CD4-positive, CD25-positive, alpha-beta regulatory T cell (primary cell): ENCODE data around the gene NXF3. TPM values are rescaled to one million over a fixed set of nuclear protein-coding genes. Genes with fewer than 3 reads are reported as not detected.
"Not testable (repeated sequence)": the region's sequence is repeated elsewhere in the genome, so short reads cannot be mapped to it uniquely, and the experiment has no call there.

Source experiments
- ATAC-seq, 2 donors: fragments of 150-1000 bp; cut with Tn5 transposase; one replicate each; pipeline ENCODE4 v1.10.0; 2021; ENCODE audit warnings: low read depth in 2 of 2, moderate number of reproducible peaks in 2 of 2, moderate library complexity in 1 of 2
- DNase-seq, 3 donors: peaks; one replicate each; pipeline versions ENCODE4 v3.0.0 to v3.0.0-alpha.2; 2012 to 2022; ENCODE audit warnings: mixed read lengths in 1 of 3
- H3K27ac ChIP-seq: one replicate; pipeline ENCODE4 v1.7.0; 2013; ENCODE audit warnings: mild to moderate bottlenecking, low read length; ENCODE audit not compliant: insufficient read depth, poor library complexity, severe bottlenecking
- H3K27me3 ChIP-seq: one replicate; pipeline ENCODE4 v1.7.0; 2013; ENCODE audit warnings: low read length; ENCODE audit not compliant: control insufficient read depth, insufficient read depth
- H3K36me3 ChIP-seq: one replicate; pipeline ENCODE4 v1.7.0; 2013; ENCODE audit warnings: mild to moderate bottlenecking, low read length, moderate library complexity; ENCODE audit not compliant: control insufficient read depth, insufficient read depth
- H3K4me1 ChIP-seq: 2 replicates; pipeline ENCODE4 v1.7.0; 2013; ENCODE audit warnings: mild to moderate bottlenecking, low read length; ENCODE audit not compliant: insufficient read depth, control insufficient read depth, poor library complexity, severe bottlenecking
- H3K4me3 ChIP-seq: one replicate; pipeline ENCODE4 v1.7.0; 2013; ENCODE audit warnings: low read depth, mild to moderate bottlenecking, low read length, moderate library complexity
- H3K9me3 ChIP-seq, 2 experiments: 1 replicate in 1 of 2; 2 replicates in 1 of 2; pipeline ENCODE4 v1.7.0; 2013; ENCODE audit warnings: low read length in 2 of 2, mild to moderate bottlenecking in 1 of 2, moderate library complexity in 1 of 2; ENCODE audit not compliant: control insufficient read depth in 2 of 2
- H3K27ac Mint-ChIP-seq, 3 donors: one replicate each; pipeline ENCODE4 v1.8.0; 2020 to 2022; ENCODE audit warnings: mild to moderate bottlenecking in 3 of 3, mixed read lengths in 3 of 3, moderate library complexity in 2 of 3
- H3K27me3 Mint-ChIP-seq: one replicate; pipeline ENCODE4 v1.8.0; 2022; ENCODE audit warnings: mild to moderate bottlenecking, mixed read lengths
- H3K36me3 Mint-ChIP-seq: one replicate; pipeline ENCODE4 v1.8.0; 2020; ENCODE audit warnings: mixed read lengths
- H3K4me1 Mint-ChIP-seq, 4 donors: one replicate each; pipeline ENCODE4 v1.8.0; 2020 to 2022; ENCODE audit warnings: mixed read lengths in 4 of 4, mild to moderate bottlenecking in 1 of 4
- H3K4me3 Mint-ChIP-seq, 4 donors: one replicate each; pipeline ENCODE4 v1.8.0; 2020 to 2022; ENCODE audit warnings: mild to moderate bottlenecking in 4 of 4, mixed read lengths in 4 of 4, moderate library complexity in 3 of 4
- H3K9me3 Mint-ChIP-seq, 7 donors: one replicate each; pipeline ENCODE4 v1.8.0; 2020 to 2022; ENCODE audit warnings: mixed read lengths in 7 of 7, mild to moderate bottlenecking in 3 of 7, moderate library complexity in 2 of 7
- polyA plus RNA-seq, 4 donors: library from polyadenylated mRNA; unstranded; fragments of 300-500 nt; fragmentation: Illumina TruSeq; gene quantifications; one replicate each; pipeline ENCODE4 v1.2.3, GENCODE V29; 2021
- total RNA-seq: library from RNA; stranded (reverse); gene quantifications from one replicate; pipeline ENCODE4 v1.2.3, GENCODE V29; 2022

The NXF3 gene
- total and polyA plus RNA-seq, 5 donors from 2014 or later = not detected

DNA sequence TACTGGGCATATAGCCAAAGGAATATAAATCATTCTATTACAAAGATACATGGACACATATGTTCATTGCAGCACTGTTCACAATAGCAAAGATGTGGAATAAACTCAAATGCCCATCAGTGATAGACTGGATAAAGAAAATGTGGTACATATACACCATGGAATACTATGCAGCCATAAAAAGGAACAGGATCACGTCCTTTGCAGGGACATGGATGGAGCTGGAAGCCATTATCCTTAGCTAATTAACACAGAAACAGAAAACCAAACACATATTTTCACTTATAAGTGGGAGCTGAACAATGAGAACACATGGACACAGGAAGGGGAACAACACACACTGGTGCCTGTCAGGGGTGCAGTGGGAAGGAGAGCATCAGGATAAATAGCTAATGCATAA is 59.6 kb downstream of the NXF3 start:
- H3K27me3 ChIP-seq, H3K4me3 Mint-ChIP-seq, H3K27me3 Mint-ChIP-seq, H3K9me3 Mint-ChIP-seq, H3K36me3 ChIP-seq, H3K4me1 Mint-ChIP-seq, H3K27ac Mint-ChIP-seq, H3K4me1 ChIP-seq, H3K4me3 ChIP-seq, H3K27ac ChIP-seq, H3K36me3 Mint-ChIP-seq, ATAC-seq, H3K9me3 ChIP-seq, DNase-seq: not testable (repeated sequence)

Other genes with a start within 250 kb of the NXF3 start
- not detected for gene RAB40AL, start 155.9 kb downstream of the NXF3 start, total RNA-seq
- gene RAB40AL, start 155.9 kb downstream of the NXF3 start, polyA plus RNA-seq = not detected
- gene BEX1, start 29.0 kb downstream of the NXF3 start, total RNA-seq = 0.64 TPM
- 1 to 10 TPM in 1 of 4 donors, under 1 TPM in 2, not detected in 1; 0.53 to 2.3 (median 0.66) TPM for gene BEX1, start 29.0 kb downstream of the NXF3 start, polyA plus RNA-seq
- gene BEX4, start 122.0 kb upstream of the NXF3 start, total RNA-seq = 32.0 TPM
- gene BEX4, start 122.0 kb upstream of the NXF3 start, polyA plus RNA-seq = 10 to 100 TPM; 62.9 to 77.0 (median 71.2) TPM
- 16.8 TPM for gene TCEAL8, start 162.0 kb upstream of the NXF3 start, total RNA-seq
- 10 to 100 TPM; 84.4 to 98.7 (median 96.3) TPM for gene TCEAL8, start 162.0 kb upstream of the NXF3 start, polyA plus RNA-seq
- not detected for gene TCEAL5, start 183.6 kb upstream of the NXF3 start, total RNA-seq
- not detected for gene TCEAL5, start 183.6 kb upstream of the NXF3 start, polyA plus RNA-seq
- 25.7 TPM for gene BEX2, start 217.8 kb upstream of the NXF3 start, total RNA-seq
- gene BEX2, start 217.8 kb upstream of the NXF3 start, polyA plus RNA-seq = 10 to 100 TPM; 48.8 to 93.7 (median 67.8) TPM
- not detected for gene TCEAL7, start 237.1 kb upstream of the NXF3 start, total RNA-seq
- gene TCEAL7, start 237.1 kb upstream of the NXF3 start, polyA plus RNA-seq = under 1 TPM in 1 of 4 donors, not detected in 3; 0.20 TPM